ENCODE results near the gene APH1B. TPM values are rescaled to one million over a fixed set of nuclear protein-coding genes. Genes with fewer than 3 reads are reported as not detected.
A peak's percentile ranks its signal among the peaks of the same experiment; 100 is the strongest.

Gene APH1B
- total and polyA plus RNA-seq, 9 of the 15 experiments (the other 6 are each of a cell fraction or from before 2014, with no cell fraction given) = 5.1 to 9.7 (median 7.0) TPM

- no peak overlapping the region for H2AFZ ChIP-seq (ENCODE audit: low read depth, low read length)
- peaks cover 57% of the 10 kb centered on the region for H3K36me3 ChIP-seq (ENCODE audit: control insufficient read depth, insufficient read depth, low read length)
- H3K4me1 ChIP-seq (replicated peaks in 1 of 2; ENCODE audit: control insufficient read depth in 2 of 2, insufficient read depth in 2 of 2, low read length in 2 of 2) = no peaks in the 10 kb centered on the region
- ChIA-PET CTCF (ENCODE audit: low intra/inter-chr PET ratio) (no interaction called here), POLR2A (interaction anchor here (0.6 to 1.7 kb wide), 4 partner anchors 8 to 896 kb away, joined by 3 to 8 read pairs (median 4); no protein-coding TSS in a partner anchor)
- no peaks in the 10 kb centered on the region for H3K9me1 ChIP-seq (ENCODE audit: control insufficient read depth, insufficient read depth, low read length)
- H3K4me2 ChIP-seq (ENCODE audit: insufficient read depth, low read length) = no peak overlapping the region
- H3K27ac ChIP-seq (ENCODE audit: extremely low read depth, low read depth, low read length) = no peak overlapping the region
- intact Hi-C loops (cut with micrococcal nuclease) (no loop called here), in situ Hi-C loops (cut with MboI) (no loop called here)
- ATAC-seq (no peak), FAIRE-seq (no peak), DNase-seq (ENCODE audit: extremely low read depth in 1 of 4, low spot score in 3 of 4) (peak in 2 of 4 experiments; percentile 27 to 30)
- 67% methylated on average over 5 of the region's 5 CpGs for WGBS (ENCODE audit: insufficient coverage, low coverage, missing lambda C conversion rate)
- H3K4me3 ChIP-seq = no peak overlapping the region
- H3K27me3 ChIP-seq (ENCODE audit: control insufficient read depth in 2 of 2, insufficient read depth in 2 of 2, low read length in 2 of 2) = no peaks in the 10 kb centered on the region
- H3K79me2 ChIP-seq (ENCODE audit: control insufficient read depth, insufficient read depth, low read length) = no peaks in the 10 kb centered on the region; the same call in 2 of the 3 replicates
- no peaks in the 10 kb centered on the region for H3K9me3 ChIP-seq (replicated peaks; ENCODE audit: control insufficient read depth, insufficient read depth, low read depth, low read length)
- no TSS peak for BruUV-seq (replicated peaks)
- no peak overlapping the region for H3K9ac ChIP-seq (ENCODE audit: insufficient read depth in 1 of 2, low read depth in 2 of 2, low read length in 2 of 2)
- no peaks in the 10 kb centered on the region for H4K20me1 ChIP-seq (replicated peaks; ENCODE audit: control insufficient read depth, insufficient read depth, low read length)
- TF ChIP-seq, protein P1, sequence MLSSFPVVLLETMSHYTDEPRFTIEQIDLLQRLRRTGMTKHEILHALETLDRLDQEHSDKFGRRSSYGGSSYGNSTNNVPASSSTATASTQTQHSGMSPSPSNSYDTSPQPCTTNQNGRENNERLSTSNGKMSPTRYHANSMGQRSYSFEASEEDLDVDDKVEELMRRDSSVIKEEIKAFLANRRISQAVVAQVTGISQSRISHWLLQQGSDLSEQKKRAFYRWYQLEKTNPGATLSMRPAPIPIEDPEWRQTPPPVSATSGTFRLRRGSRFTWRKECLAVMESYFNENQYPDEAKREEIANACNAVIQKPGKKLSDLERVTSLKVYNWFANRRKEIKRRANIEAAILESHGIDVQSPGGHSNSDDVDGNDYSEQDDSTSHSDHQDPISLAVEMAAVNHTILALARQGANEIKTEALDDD (IDR thresholded peaks at IDR 0.05) = no peak
- TF ChIP-seq FOSL1 (tag; conservative IDR thresholded peaks at IDR 0.05) (peak; percentile 83), TEAD4 (IDR thresholded peaks at IDR 0.05; ENCODE audit: low read length) (peak; percentile 23; the same call in 1 of the 2 replicates), TEAD4 (CRISPR knock-in tag; IDR thresholded peaks at IDR 0.05; ENCODE audit: borderline replicate concordance) (no peak), CBFA2T3 (IDR thresholded peaks at IDR 0.05) (no peak), ZNF77 (CRISPR knock-in tag; IDR thresholded peaks at IDR 0.05) (no peak), HLTF (IDR thresholded peaks at IDR 0.05) (no peak), ZNF282 (CRISPR knock-in tag; IDR thresholded peaks at IDR 0.05) (no peak), CREB3 (tag; conservative IDR thresholded peaks at IDR 0.05; ENCODE audit: low read depth) (no peak), TCF3 (CRISPR knock-in tag; IDR thresholded peaks at IDR 0.05) (no peak), TCF7 (IDR thresholded peaks at IDR 0.05; ENCODE audit: borderline replicate concordance) (no peak), FOXP4 (CRISPR knock-in tag; IDR thresholded peaks at IDR 0.05; ENCODE audit: borderline replicate concordance) (no peak), MEF2D (tag; conservative IDR thresholded peaks at IDR 0.05; ENCODE audit: low read depth) (no peak), JUND (IDR thresholded peaks at IDR 0.05; ENCODE audit: borderline replicate concordance, low read depth, low read length) (peak; percentile 79), JUND (tag; IDR thresholded peaks at IDR 0.05; ENCODE audit: borderline replicate concordance, low read depth, low read length) (peak; percentile 56; the same call in 2 of the 3 replicates), XRCC3 (IDR thresholded peaks at IDR 0.05) (no peak)
- TF ChIP-seq, protein P2, sequence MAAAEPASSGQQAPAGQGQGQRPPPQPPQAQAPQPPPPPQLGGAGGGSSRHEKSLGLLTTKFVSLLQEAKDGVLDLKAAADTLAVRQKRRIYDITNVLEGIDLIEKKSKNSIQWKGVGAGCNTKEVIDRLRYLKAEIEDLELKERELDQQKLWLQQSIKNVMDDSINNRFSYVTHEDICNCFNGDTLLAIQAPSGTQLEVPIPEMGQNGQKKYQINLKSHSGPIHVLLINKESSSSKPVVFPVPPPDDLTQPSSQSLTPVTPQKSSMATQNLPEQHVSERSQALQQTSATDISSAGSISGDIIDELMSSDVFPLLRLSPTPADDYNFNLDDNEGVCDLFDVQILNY (CRISPR knock-in tag; IDR thresholded peaks at IDR 0.05) = no peak
Measured at GRCh38 chr15:63256433-63257274, 20.8 kb upstream of the APH1B start.
